GM21390 (cell line): Measurements from ENCODE around the gene MAGI2.
"Not testable (repeated sequence)": the region's sequence is repeated elsewhere in the genome, so short reads cannot be mapped to it uniquely, and the experiment has no call there.

Experiments used
- ATAC-seq: cut with Tn5 transposase; IDR thresholded peaks from one replicate; pipeline ENCODE4 v1.9.1; 2021; ENCODE audit not compliant: unreplicated experiment

MAGI2 gene

GRCh38 chr7:79452032-79452494, 1.4 kb downstream of the MAGI2 start:
- ATAC-seq = no peak

GRCh38 chr7:79451580-79451979, 1.9 kb downstream of the MAGI2 start:
- no peak for ATAC-seq

GRCh38 chr7:79442766-79443165, 10.7 kb downstream of the MAGI2 start:
- not testable (repeated sequence) for ATAC-seq

GRCh38 chr7:79436378-79436777, 17.1 kb downstream of the MAGI2 start:
- ATAC-seq = no peak

- no peak for ATAC-seq
These were observed 18.6 kb downstream of the MAGI2 start for GRCh38 chr7:79434867-79435266.

GRCh38 chr7:79434098-79434497, 19.4 kb downstream of the MAGI2 start:
- no peak for ATAC-seq

GRCh38 chr7:79430391-79430790, 23.1 kb downstream of the MAGI2 start:
- no peak for ATAC-seq

GRCh38 chr7:79425665-79426064, 27.8 kb downstream of the MAGI2 start:
- no peak for ATAC-seq

- no peak for ATAC-seq
These were observed 31.7 kb downstream of the MAGI2 start for GRCh38 chr7:79421751-79422150.

- ATAC-seq = no peak
These were observed 33.0 kb downstream of the MAGI2 start for GRCh38 chr7:79420464-79420863.

GRCh38 chr7:79414910-79415309, 38.6 kb downstream of the MAGI2 start:
- ATAC-seq = no peak

- ATAC-seq = no peak
These were observed 40.6 kb downstream of the MAGI2 start for GRCh38 chr7:79412915-79413314.

GRCh38 chr7:79412438-79412837, 41.0 kb downstream of the MAGI2 start:
- ATAC-seq = no peak

- no peak for ATAC-seq
These were observed 43.1 kb downstream of the MAGI2 start for GRCh38 chr7:79410345-79410744.

GRCh38 chr7:79407351-79407750, 46.1 kb downstream of the MAGI2 start:
- no peak for ATAC-seq

GRCh38 chr7:79406371-79406770, 47.1 kb downstream of the MAGI2 start:
- no peak for ATAC-seq

GRCh38 chr7:79405368-79405767, 48.1 kb downstream of the MAGI2 start:
- ATAC-seq = no peak

- no peak for ATAC-seq
These were observed 49.6 kb downstream of the MAGI2 start for GRCh38 chr7:79403879-79404278.

- ATAC-seq = no peak
These were observed 50.0 kb downstream of the MAGI2 start for GRCh38 chr7:79403451-79403850.

- no peak for ATAC-seq
These were observed 52.2 kb downstream of the MAGI2 start for GRCh38 chr7:79401254-79401653.

- ATAC-seq = no peak
These were observed 53.2 kb downstream of the MAGI2 start for GRCh38 chr7:79400222-79400621.

- ATAC-seq = no peak
These were observed 55.2 kb downstream of the MAGI2 start for GRCh38 chr7:79398138-79398749.

- no peak for ATAC-seq
These were observed 66.6 kb downstream of the MAGI2 start for GRCh38 chr7:79386688-79387422.
